K562 (cell line): ENCODE results near the gene TRABD2B. TPM values are rescaled to one million over a fixed set of nuclear protein-coding genes. Genes with fewer than 3 reads are reported as not detected.

Experiments
- ATAC-seq: fragments of 200-7000 bp; cut with Tn5 transposase; 3 replicates; pipeline ENCODE4 v1.9.1; 2020; ENCODE audit warnings: moderate library complexity
- BruUV-seq: library from RNA; stranded (reverse); fragments of 400-500 nt; replicated peaks from 2 replicates; lab custom pipeline; 2021; lab: Mats Ljungman, UMichigan
- CTCF ChIA-PET: fragments of 300-600 bp; formaldehyde crosslinking; extraction: SDS; loops from one replicate; lab custom pipeline; 2021; ENCODE audit warnings: low intra/inter-chr PET ratio; lab: Yijun Ruan, JAX
- POLR2A ChIA-PET: fragments of 300-600, 350-650 bp; sonication (Branson Sonifier 250); formaldehyde crosslinking; extraction: SDS; loops from one replicate; lab custom pipeline; 2021; ENCODE audit warnings: antibody characterized with exemption, inconsistent platforms; lab: Yijun Ruan, JAX
- DNase-seq, 4 experiments: peaks; one replicate each; pipeline versions ENCODE4 v3.0.0 to v3.0.0-alpha.2; 2011 to 2018; ENCODE audit warnings: low spot score in 3 of 4, mixed read lengths in 3 of 4; ENCODE audit errors: extremely low read depth in 1 of 4
- FAIRE-seq: peaks from 2 replicates; lab custom pipeline; 2011; peaks lifted over from hg19 to GRCh38; lab: Jason Lieb, UNC
- H2AFZ ChIP-seq: 2 replicates; pipeline ENCODE4 v1.6.0; 2011; ENCODE audit warnings: low read depth, low read length, control low read depth, inconsistent platforms
- H3K27ac ChIP-seq: fragments of 200-600 bp; 3 replicates; pipeline ENCODE4 v1.8.0; 2011; ENCODE audit warnings: low read depth, mild to moderate bottlenecking, control low read depth, inconsistent platforms, low read length, moderate library complexity, mixed read lengths; ENCODE audit errors: extremely low read depth
- H3K27me3 ChIP-seq, 2 experiments: fragments of 300-600 bp in 1 of 2; 2 replicates in 1 of 2; 3 replicates in 1 of 2; pipeline versions ENCODE4 v1.6.0 to v1.8.0; 2011; ENCODE audit warnings: inconsistent platforms in 2 of 2, low read length in 2 of 2, mild to moderate bottlenecking in 1 of 2, mixed read lengths in 1 of 2, moderate library complexity in 1 of 2; ENCODE audit not compliant: control insufficient read depth in 2 of 2, insufficient read depth in 2 of 2
- H3K36me3 ChIP-seq: fragments of 300-600 bp; 3 replicates; pipeline ENCODE4 v1.8.0; 2011; ENCODE audit warnings: mild to moderate bottlenecking, low read length, inconsistent platforms; ENCODE audit not compliant: control insufficient read depth, insufficient read depth
- H3K4me1 ChIP-seq, 2 experiments: fragments of 200-600 bp in 1 of 2; replicated peaks in 1 of 2; 2 replicates in 1 of 2; 3 replicates in 1 of 2; pipeline versions ENCODE4 v1.5.1 to v1.8.0; 2011; ENCODE audit warnings: inconsistent platforms in 2 of 2, low read length in 2 of 2, mild to moderate bottlenecking in 1 of 2, mixed read lengths in 1 of 2, moderate library complexity in 1 of 2; ENCODE audit not compliant: control insufficient read depth in 2 of 2, insufficient read depth in 2 of 2
- H3K4me2 ChIP-seq: 2 replicates; pipeline ENCODE4 v1.6.1; 2011; ENCODE audit warnings: low read length, control low read depth, inconsistent platforms, mixed read lengths; ENCODE audit not compliant: insufficient read depth
- H3K4me3 ChIP-seq: fragments of 200-600 bp; sonication (generic), shearing (Covaris generic); 2 replicates; pipeline ENCODE4 v1.5.1; 2016; ENCODE audit warnings: control low read depth, inconsistent platforms
- H3K79me2 ChIP-seq: fragments of 200-600 bp; 3 replicates; pipeline ENCODE4 v1.8.0; 2011; ENCODE audit warnings: low read length, inconsistent platforms; ENCODE audit not compliant: control insufficient read depth, insufficient read depth
- H3K9ac ChIP-seq, 2 experiments: 2 replicates each; pipeline versions ENCODE4 v1.6.0 to v1.6.1; 2011; ENCODE audit warnings: low read depth in 2 of 2, low read length in 2 of 2, control low read depth in 1 of 2, inconsistent platforms in 1 of 2, mild to moderate bottlenecking in 1 of 2, mixed read lengths in 1 of 2; ENCODE audit not compliant: insufficient read depth in 1 of 2
- H3K9me1 ChIP-seq: one replicate; pipeline ENCODE4 v1.6.0; 2011; ENCODE audit warnings: inconsistent platforms, mild to moderate bottlenecking, low read length, moderate library complexity; ENCODE audit not compliant: control insufficient read depth, insufficient read depth
- H3K9me3 ChIP-seq: replicated peaks from 2 replicates; pipeline ENCODE4 v1.5.1; 2011; ENCODE audit warnings: low read depth, low read length, inconsistent platforms; ENCODE audit not compliant: control insufficient read depth, insufficient read depth
- H4K20me1 ChIP-seq: replicated peaks from 2 replicates; pipeline ENCODE4 v1.6.1; 2011; ENCODE audit warnings: low read length, inconsistent platforms, mixed read lengths; ENCODE audit not compliant: control insufficient read depth, insufficient read depth
- CHD1 ChIP-seq: fragments of 200-600 bp; sonication (generic); IDR thresholded peaks from one replicate; pipeline ENCODE4 v1.6.1; 2012; ENCODE audit warnings: mild to moderate bottlenecking, moderate library complexity, low read length, inconsistent platforms
- GTF2F1 ChIP-seq: IDR thresholded peaks from 2 replicates; pipeline ENCODE4 v1.6.1; 2011; ENCODE audit warnings: low read depth, low read length, improper control_type of control experiment
- KDM1A ChIP-seq, 2 experiments: fragments of 450-650 bp; IDR thresholded peaks; 2 replicates each; pipeline ENCODE4 v1.6.1; 2016; ENCODE audit warnings: mild to moderate bottlenecking in 2 of 2
- KLF10 ChIP-seq: fragments of 250-450 bp; sonication (Bioruptor Pico); IDR thresholded peaks from 2 replicates; pipeline ENCODE4 v1.6.1; 2021; ENCODE audit warnings: matching md5 sums
- POLR2B ChIP-seq: fragments of 450-650 bp; IDR thresholded peaks from 2 replicates; pipeline ENCODE4 v1.6.1; 2018; ENCODE audit warnings: low read depth; ENCODE audit not compliant: partially characterized antibody
- RBM14 ChIP-seq: fragments of 200-400 bp; formaldehyde crosslinking; IDR thresholded peaks from 2 replicates; pipeline ENCODE4 v1.6.1; 2018; ENCODE audit warnings: low read depth, mild to moderate bottlenecking, low read length, moderate library complexity, borderline replicate concordance; ENCODE audit not compliant: insufficient read depth
- RBM17 ChIP-seq: fragments of 200-400 bp; formaldehyde crosslinking; IDR thresholded peaks from 2 replicates; pipeline ENCODE4 v1.6.1; 2017; ENCODE audit warnings: low read depth, mild to moderate bottlenecking, low read length, borderline replicate concordance
- SIRT6 ChIP-seq: IDR thresholded peaks from one replicate; pipeline ENCODE4 v1.6.1; 2012; ENCODE audit warnings: low read depth, mild to moderate bottlenecking, control low read depth, inconsistent platforms, low read length, moderate library complexity
- U2AF1 ChIP-seq: fragments of 200-400 bp; formaldehyde crosslinking; optimal IDR thresholded peaks from 2 replicates; pipeline ENCODE3; 2017; ENCODE audit warnings: mild to moderate bottlenecking, low read depth, low read length, moderate library complexity
- ZKSCAN3 ChIP-seq: fragments of 250-450 bp; sonication (Bioruptor Pico); IDR thresholded peaks from 2 replicates; pipeline ENCODE4 v1.4.0; 2020
- ZNF408 ChIP-seq: fragments of 250-450 bp; sonication (Bioruptor Pico); IDR thresholded peaks from 2 replicates; pipeline ENCODE4 v1.4.0; 2020; ENCODE audit warnings: low read depth, mild to moderate bottlenecking, moderate library complexity
- ZNF707 ChIP-seq: fragments of 250-450 bp; sonication (Bioruptor Pico); conservative IDR thresholded peaks from 2 replicates; pipeline ENCODE4 v1.8.0; 2022; ENCODE audit warnings: inconsistent platforms, mild to moderate bottlenecking, moderate library complexity
- ZNF79 ChIP-seq: fragments of 250-450 bp; sonication (Bioruptor Pico); IDR thresholded peaks from 2 replicates; pipeline ENCODE4 v1.4.0; 2020; ENCODE audit warnings: low read depth, mild to moderate bottlenecking, moderate library complexity
- WGBS: fragments of 100-300 bp; shearing (Covaris generic); methylation state at CpG from one replicate; pipeline ENCODE4 v1.1.6; 2016; ENCODE audit warnings: low coverage, mixed read lengths; ENCODE audit not compliant: insufficient coverage; ENCODE audit errors: missing lambda C conversion rate; 5-methylcytosine and 5-hydroxymethylcytosine counted together
- in situ Hi-C: fragments of 300-500 bp; cut with MboI; formaldehyde crosslinking; loops from 4 replicates; pipeline ENCODE4 v1.15.0; 2018; ENCODE audit warnings: inconsistent platforms, mixed read lengths
- intact Hi-C: fragments of 100-400 bp; cut with micrococcal nuclease; formaldehyde crosslinking; loops from 2 replicates; pipeline ENCODE4 v1.14.2; 2022
- polyA plus RNA-seq, 8 experiments: library from polyadenylated mRNA; depleted of rRNA in 4 of 8; stranded (reverse) in 5 of 8; unstranded in 3 of 8; fragments of >200 nt; fragmentation: Nextera tagmentation in 2 of 8; fragmentation: Illumina TruSeq in 1 of 8; extraction: Ambion mirVana in 2 of 8; extraction: Trizol in 1 of 8; gene quantifications; 2 replicates each; pipeline versions ENCODE4 v1.2.1 to v1.2.3, GENCODE V29; 2011 to 2014; ENCODE audit warnings: inconsistent platforms in 1 of 8, missing spikeins in 1 of 8
- total RNA-seq, 7 experiments: library from RNA; depleted of rRNA in 6 of 7; stranded (reverse); fragments of >200 nt in 6 of 7; fragmentation: Illumina TruSeq in 2 of 7; extraction: Trizol in 2 of 7; gene quantifications; 2 replicates each; pipeline versions ENCODE4 v1.2.1 to v1.2.3, GENCODE V29; 2011 to 2021; ENCODE audit warnings: low replicate concordance in 1 of 7
- TF ChIP-seq, protein P1 (sequence below): IDR thresholded peaks from 2 replicates; pipeline ENCODE4 v1.6.1; 2016; ENCODE audit warnings: missing genetic modification characterization, missing compliant biosample characterization
- TF ChIP-seq, protein P2 (sequence below): fragments of 450-650 bp; IDR thresholded peaks from 2 replicates; pipeline ENCODE4 v1.6.1; 2017; ENCODE audit warnings: antibody characterized with exemption, mild to moderate bottlenecking
- TF ChIP-seq, protein P3 (sequence below): fragments of 250-450 bp; sonication (Bioruptor Pico); IDR thresholded peaks from 2 replicates; pipeline ENCODE4 v1.8.0; 2022; ENCODE audit warnings: moderate library complexity, mild to moderate bottlenecking, inconsistent platforms

Gene TRABD2B
- total and polyA plus RNA-seq, 9 of the 15 experiments (the other 6 are each of a cell fraction or from before 2014, with no cell fraction given), result not detected

DNA sequence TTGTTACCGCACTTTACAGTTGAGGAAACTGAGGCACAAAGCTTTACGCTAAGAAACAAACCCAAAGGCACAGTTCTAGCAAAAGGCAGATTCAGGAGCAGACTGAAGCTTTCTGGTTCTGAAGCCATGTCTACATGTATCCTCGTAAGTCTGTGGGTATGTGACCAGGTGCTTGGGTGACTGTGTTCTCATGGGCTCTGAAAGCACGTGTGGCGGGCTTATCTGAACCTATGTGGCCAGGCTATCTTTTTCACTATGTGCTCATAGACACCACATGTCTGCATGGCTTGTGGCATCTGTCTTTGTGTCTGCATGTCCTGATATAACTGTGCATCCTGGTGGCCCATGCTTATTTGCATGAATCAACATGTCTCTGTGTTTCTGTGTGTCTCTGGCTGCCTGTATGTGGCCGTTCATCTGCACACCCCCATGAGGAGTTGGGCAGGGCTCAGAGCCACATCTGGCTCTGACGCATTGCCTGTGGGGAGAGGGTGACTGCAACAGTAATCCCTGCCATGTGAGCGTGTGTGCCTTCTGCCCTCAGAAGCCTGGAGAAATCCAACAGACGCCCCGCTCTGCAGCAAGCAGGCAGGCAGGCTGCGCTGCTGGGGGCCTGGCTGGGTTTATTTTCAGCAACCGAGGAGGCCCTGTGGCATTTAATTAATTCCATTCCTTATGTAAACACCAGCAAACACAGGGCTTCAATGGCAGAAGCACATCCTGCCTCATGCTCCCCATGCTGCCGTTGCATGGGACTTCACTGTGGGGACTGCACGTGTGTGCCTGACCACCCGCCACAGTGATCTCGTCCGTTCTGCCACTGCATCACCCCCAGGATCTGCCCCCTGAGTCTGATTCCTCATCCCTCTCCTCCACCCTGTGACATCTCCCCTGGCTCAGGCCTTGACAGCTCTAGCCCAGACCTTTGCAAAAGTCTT lies 115.4 kb downstream of the TRABD2B start:
- FAIRE-seq (no peak), ATAC-seq (no peak), DNase-seq (no peak)
- H3K36me3 ChIP-seq, result no peaks in the 10 kb centered on the region
- no peaks in the 10 kb centered on the region for H3K9me3 ChIP-seq
- H3K9ac ChIP-seq, result no peak overlapping the region
- intact Hi-C loops, result no loop called here
- no TSS peak for BruUV-seq
- no peak overlapping the region for H2AFZ ChIP-seq
- no peak overlapping the region for H3K4me3 ChIP-seq
- H3K4me2 ChIP-seq, result no peak overlapping the region
- no peak overlapping the region for H3K27ac ChIP-seq
- peaks cover 0 to 31% of the 10 kb centered on the region in 2 experiments; a peak in 3 of 5 replicates for H3K27me3 ChIP-seq
- no peaks in the 10 kb centered on the region for H3K4me1 ChIP-seq
- WGBS, result 2% methylated on average over 17 of the region's 17 CpGs
- no peaks in the 10 kb centered on the region for H3K79me2 ChIP-seq
- CTCF ChIA-PET, result no interaction called here
- no peaks in the 10 kb centered on the region for H4K20me1 ChIP-seq
- H3K9me1 ChIP-seq, result no peaks in the 10 kb centered on the region
- in situ Hi-C loops, result no loop called here
- POLR2A ChIA-PET, result no interaction called here
- no peak for TF ChIP-seq CHD1
- TF ChIP-seq ZNF79 (CRISPR knock-in tag), result no peak
- no peak for TF ChIP-seq POLR2B
- TF ChIP-seq, protein P1, sequence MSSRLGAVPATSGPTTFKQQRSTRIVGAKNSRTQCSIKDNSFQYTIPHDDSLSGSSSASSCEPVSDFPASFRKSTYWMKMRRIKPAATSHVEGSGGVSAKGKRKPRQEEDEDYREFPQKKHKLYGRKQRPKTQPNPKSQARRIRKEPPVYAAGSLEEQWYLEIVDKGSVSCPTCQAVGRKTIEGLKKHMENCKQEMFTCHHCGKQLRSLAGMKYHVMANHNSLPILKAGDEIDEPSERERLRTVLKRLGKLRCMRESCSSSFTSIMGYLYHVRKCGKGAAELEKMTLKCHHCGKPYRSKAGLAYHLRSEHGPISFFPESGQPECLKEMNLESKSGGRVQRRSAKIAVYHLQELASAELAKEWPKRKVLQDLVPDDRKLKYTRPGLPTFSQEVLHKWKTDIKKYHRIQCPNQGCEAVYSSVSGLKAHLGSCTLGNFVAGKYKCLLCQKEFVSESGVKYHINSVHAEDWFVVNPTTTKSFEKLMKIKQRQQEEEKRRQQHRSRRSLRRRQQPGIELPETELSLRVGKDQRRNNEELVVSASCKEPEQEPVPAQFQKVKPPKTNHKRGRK (tag), result no peak
- TF ChIP-seq KLF10 (CRISPR knock-in tag), result no peak
- TF ChIP-seq SIRT6, result no peak
- no peak for TF ChIP-seq RBM17
- TF ChIP-seq, protein P2, sequence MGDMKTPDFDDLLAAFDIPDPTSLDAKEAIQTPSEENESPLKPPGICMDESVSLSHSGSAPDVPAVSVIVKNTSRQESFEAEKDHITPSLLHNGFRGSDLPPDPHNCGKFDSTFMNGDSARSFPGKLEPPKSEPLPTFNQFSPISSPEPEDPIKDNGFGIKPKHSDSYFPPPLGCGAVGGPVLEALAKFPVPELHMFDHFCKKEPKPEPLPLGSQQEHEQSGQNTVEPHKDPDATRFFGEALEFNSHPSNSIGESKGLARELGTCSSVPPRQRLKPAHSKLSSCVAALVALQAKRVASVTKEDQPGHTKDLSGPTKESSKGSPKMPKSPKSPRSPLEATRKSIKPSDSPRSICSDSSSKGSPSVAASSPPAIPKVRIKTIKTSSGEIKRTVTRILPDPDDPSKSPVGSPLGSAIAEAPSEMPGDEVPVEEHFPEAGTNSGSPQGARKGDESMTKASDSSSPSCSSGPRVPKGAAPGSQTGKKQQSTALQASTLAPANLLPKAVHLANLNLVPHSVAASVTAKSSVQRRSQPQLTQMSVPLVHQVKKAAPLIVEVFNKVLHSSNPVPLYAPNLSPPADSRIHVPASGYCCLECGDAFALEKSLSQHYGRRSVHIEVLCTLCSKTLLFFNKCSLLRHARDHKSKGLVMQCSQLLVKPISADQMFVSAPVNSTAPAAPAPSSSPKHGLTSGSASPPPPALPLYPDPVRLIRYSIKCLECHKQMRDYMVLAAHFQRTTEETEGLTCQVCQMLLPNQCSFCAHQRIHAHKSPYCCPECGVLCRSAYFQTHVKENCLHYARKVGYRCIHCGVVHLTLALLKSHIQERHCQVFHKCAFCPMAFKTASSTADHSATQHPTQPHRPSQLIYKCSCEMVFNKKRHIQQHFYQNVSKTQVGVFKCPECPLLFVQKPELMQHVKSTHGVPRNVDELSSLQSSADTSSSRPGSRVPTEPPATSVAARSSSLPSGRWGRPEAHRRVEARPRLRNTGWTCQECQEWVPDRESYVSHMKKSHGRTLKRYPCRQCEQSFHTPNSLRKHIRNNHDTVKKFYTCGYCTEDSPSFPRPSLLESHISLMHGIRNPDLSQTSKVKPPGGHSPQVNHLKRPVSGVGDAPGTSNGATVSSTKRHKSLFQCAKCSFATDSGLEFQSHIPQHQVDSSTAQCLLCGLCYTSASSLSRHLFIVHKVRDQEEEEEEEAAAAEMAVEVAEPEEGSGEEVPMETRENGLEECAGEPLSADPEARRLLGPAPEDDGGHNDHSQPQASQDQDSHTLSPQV, result no peak
- no peak for TF ChIP-seq ZKSCAN3 (CRISPR knock-in tag)
- TF ChIP-seq, protein P3, sequence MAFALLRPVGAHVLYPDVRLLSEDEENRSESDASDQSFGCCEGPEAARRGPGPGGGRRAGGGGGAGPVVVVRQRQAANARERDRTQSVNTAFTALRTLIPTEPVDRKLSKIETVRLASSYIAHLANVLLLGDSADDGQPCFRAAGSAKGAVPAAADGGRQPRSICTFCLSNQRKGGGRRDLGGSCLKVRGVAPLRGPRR (CRISPR knock-in tag), result no peak
- TF ChIP-seq U2AF1, result no peak
- TF ChIP-seq ZNF408 (CRISPR knock-in tag), result no peak
- no peak for TF ChIP-seq RBM14
- no peak for TF ChIP-seq GTF2F1
- no peak for TF ChIP-seq ZNF707 (CRISPR knock-in tag)
- no peak for TF ChIP-seq KDM1A (IDR thresholded peaks at IDR 0.05)
